Ascending aorta (tissue), 2 donors: ENCODE data around the gene SIRPA. TPM values are rescaled to one million over a fixed set of nuclear protein-coding genes. Genes with fewer than 3 reads are reported as not detected.

Experiments used
- DNase-seq, 2 donors: peaks; one replicate each; pipeline ENCODE4 v3.0.0-alpha.2; 2019; ENCODE audit warnings: low spot score in 2 of 2
- H3K27ac ChIP-seq, 2 donors: fragments of 200-600 bp; sonication (generic); one replicate each; pipeline ENCODE4 v1.5.1; 2016 to 2017; ENCODE audit warnings: mild to moderate bottlenecking in 1 of 2
- H3K27me3 ChIP-seq: fragments of 200-600 bp; sonication (generic); one replicate; pipeline ENCODE4 v1.5.1; 2017
- H3K36me3 ChIP-seq, 2 donors: fragments of 200-600 bp; sonication (generic); one replicate each; pipeline ENCODE4 v1.5.1; 2016
- H3K4me1 ChIP-seq, 2 donors: fragments of 200-600 bp; sonication (generic); one replicate each; pipeline ENCODE4 v1.5.1; 2016 to 2017; ENCODE audit warnings: mild to moderate bottlenecking in 1 of 2
- H3K4me3 ChIP-seq, 2 donors: fragments of 200-600 bp; sonication (generic); one replicate each; pipeline ENCODE4 v1.5.1; 2016 to 2017; ENCODE audit warnings: mild to moderate bottlenecking in 1 of 2
- H3K9me3 ChIP-seq, 2 donors: fragments of 200-600 bp; sonication (generic); one replicate each; pipeline ENCODE4 v1.5.1; 2016
- intact Hi-C: fragments of 100-400 bp; cut with DNase I; formaldehyde crosslinking; loops from one replicate; pipeline ENCODE4 v1.15.1; 2023
- total RNA-seq: library from RNA; depleted of rRNA; stranded (reverse); fragments of >200 nt; gene quantifications from one replicate; pipeline ENCODE4 v1.1.0, GENCODE V29; 2016
- TF ChIP-seq, protein P1 (sequence below), 3 experiments: fragments of 200-600 bp in 2 of 3; fragments of 450-650 bp in 1 of 3; sonication (generic) in 2 of 3; IDR thresholded peaks; one replicate each; pipeline ENCODE4 v1.5.1; 2016 to 2019; ENCODE audit warnings: antibody characterized with exemption in 3 of 3, mild to moderate bottlenecking in 1 of 3, moderate library complexity in 1 of 3

The SIRPA gene
- total RNA-seq, 1 donor from 2014 or later = 72.8 TPM

DNA sequence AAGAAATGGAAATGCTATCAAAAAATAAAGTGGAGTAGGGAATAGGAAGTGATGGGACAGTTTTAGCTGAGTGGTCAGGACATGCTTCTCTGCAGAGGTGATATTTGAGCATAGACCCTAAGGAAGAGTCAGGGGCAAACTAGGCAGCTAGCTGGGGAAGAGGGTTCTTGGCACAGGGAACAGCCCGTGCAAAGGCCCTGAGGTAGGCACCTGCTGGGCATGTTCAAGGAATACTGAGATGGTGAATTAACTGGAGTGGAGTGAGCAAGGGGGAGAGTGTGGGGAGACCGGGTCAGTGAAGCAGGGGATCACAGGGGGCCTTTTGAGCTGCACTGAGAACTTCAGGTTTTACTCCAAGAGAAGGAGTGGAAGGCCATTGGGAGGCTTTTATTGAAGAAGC lies 7.5 kb upstream of the SIRPA start:
- Histone ChIP-seq H3K4me1 (peaks cover 0 to 16% of the 10 kb centered on the region in 2 donors), H3K36me3 (no peaks in the 10 kb centered on the region), H3K9me3 (no peaks in the 10 kb centered on the region), H3K27ac (no peak overlapping the region), H3K27me3 (no peaks in the 10 kb centered on the region), H3K4me3 (no peak overlapping the region)
- no peak for DNase-seq
- intact Hi-C loops = no loop called here
- TF ChIP-seq, protein P1, sequence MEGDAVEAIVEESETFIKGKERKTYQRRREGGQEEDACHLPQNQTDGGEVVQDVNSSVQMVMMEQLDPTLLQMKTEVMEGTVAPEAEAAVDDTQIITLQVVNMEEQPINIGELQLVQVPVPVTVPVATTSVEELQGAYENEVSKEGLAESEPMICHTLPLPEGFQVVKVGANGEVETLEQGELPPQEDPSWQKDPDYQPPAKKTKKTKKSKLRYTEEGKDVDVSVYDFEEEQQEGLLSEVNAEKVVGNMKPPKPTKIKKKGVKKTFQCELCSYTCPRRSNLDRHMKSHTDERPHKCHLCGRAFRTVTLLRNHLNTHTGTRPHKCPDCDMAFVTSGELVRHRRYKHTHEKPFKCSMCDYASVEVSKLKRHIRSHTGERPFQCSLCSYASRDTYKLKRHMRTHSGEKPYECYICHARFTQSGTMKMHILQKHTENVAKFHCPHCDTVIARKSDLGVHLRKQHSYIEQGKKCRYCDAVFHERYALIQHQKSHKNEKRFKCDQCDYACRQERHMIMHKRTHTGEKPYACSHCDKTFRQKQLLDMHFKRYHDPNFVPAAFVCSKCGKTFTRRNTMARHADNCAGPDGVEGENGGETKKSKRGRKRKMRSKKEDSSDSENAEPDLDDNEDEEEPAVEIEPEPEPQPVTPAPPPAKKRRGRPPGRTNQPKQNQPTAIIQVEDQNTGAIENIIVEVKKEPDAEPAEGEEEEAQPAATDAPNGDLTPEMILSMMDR (IDR thresholded peaks at IDR 0.05) = no peak

DNA sequence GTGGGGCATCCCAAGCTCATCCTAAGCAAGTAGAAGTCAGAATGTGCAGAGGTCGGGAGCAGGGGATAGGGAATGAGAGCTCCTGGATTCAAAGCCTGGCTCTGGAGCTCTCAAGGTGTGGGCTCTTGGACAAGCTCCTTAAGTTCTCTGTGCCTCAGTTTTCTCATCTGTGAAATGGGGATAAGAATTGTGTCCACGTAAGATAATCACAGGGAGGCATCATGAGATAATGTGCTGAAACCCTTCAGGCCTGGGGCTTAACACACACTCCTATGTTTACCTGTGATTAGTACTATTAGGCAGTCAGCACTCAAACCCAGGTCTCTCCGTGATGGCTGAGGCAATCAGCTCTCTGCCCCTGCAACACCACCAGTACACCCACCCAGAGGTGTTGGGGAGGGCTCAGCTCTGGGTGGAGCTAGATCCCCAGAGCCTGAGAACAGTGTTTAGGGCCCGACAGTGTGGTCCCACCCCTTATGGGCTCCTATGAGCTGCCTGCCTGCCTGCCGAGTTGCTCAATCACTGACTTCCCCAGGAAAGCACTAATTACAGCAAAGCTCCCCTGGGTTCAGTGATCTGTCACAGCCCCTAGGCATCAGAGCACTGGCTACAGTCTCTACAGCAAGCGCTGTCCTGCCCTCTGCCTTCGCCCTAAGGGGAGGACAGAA lies 6.3 kb upstream of the SIRPA start:
- Histone ChIP-seq H3K4me1 (peaks cover 0 to 24% of the 10 kb centered on the region in 2 donors), H3K27ac (no peak overlapping the region), H3K36me3 (no peaks in the 10 kb centered on the region), H3K27me3 (no peaks in the 10 kb centered on the region), H3K9me3 (no peaks in the 10 kb centered on the region), H3K4me3 (no peak overlapping the region)
- DNase-seq = no peak
- intact Hi-C loops = no loop called here
- TF ChIP-seq, protein P1 (IDR thresholded peaks at IDR 0.05) = no peak

DNA sequence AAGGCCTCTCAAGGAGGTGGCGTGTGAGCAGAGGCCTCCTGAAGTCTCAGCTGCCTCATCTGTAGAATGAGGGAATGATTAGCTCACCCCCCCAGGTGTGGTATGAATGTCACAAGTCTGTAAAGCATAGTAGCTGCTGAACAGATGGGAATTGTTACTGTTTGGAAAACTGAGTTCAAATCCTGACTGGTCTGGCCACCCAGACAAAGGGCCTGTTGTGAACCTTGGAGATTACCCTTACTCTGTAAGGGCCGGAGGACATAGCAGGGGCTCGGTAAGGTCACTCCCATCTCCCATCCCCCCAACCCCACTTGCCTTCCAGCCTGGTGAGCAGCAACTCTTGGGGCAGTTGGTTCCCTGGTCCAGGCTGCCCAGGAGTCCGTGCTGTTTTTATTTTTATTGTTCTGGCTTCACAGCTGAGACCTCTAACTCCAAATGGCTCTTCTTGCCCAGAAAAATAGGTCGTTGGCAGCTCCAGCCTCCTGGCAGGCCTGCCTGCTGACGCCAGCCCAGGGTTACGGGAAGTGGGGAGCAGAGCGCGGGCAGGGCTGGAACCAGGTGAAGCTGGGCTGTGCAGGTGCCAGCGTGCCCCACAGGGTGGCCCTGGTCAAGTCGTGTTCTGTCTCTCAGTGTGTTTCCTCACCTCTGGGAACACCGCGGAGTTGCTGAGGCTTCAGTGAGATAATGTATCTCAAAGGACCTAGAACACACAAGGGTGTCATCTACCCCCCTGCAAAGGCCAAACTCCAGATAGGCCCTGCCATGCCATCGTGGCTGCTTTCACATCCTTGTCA lies 4.5 kb upstream of the SIRPA start:
- DNase-seq = no peak
- H3K27ac ChIP-seq = peak overlapping the region; percentile 13 to 53
- no peaks in the 10 kb centered on the region for H3K27me3 ChIP-seq
- TF ChIP-seq, protein P1 (IDR thresholded peaks at IDR 0.05) = no peak
- peaks cover 0 to 25% of the 10 kb centered on the region in 2 donors for H3K4me1 ChIP-seq
- intact Hi-C loops = loop anchor here (5.0 to 10.0 kb wide), 6 partner anchors 73 to 1566 kb away; partner anchors contain the start of genes GNRH2, MRPS26, SDCBP2 and SNRPB
- H3K9me3 ChIP-seq = no peaks in the 10 kb centered on the region
- H3K36me3 ChIP-seq = no peaks in the 10 kb centered on the region
- H3K4me3 ChIP-seq = no peak overlapping the region

DNA sequence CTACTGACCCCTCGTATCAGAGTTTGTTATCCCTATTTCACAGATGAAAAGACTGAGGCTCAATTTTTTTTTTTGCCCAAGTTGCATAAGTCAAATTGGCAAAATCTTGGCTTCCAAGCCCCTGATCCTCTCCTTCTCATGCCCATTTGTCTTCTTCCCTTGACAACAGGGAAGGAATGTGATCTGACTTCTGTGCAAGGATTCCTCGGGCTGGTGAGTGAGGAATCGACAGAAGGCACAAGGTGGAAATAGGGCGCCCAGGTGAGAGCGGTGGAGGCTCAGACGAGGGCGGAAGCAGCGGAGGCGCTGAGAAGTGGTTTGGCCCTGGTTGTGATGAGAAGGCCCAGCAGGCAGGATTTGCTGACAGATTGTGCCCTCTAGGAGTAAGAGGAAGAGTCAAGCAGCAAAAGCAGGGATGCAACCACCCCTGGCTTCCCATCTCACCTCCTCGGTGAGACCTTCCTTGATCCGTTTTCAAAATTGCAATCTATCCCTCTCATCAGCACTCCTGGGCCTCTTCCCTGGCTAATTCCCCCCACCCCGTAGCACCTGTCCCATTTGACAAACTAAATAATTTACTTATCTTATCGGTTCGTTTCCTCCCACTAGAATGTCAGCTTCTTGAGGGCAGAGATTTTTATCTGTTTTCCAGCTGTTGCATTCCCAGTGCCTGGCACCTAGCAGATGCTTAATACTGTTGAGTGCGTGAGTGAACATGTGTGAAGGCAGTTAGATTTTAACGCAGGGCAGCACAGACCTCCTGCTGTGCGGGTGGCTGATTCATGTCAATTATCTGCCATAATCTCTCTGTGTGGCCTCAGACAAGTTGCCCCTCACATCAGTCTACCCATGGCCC lies 3.7 kb upstream of the SIRPA start:
- H3K27ac ChIP-seq = peak overlapping the region in 1 of 2 donors; percentile 13
- H3K4me3 ChIP-seq = no peak overlapping the region
- no peaks in the 10 kb centered on the region for H3K27me3 ChIP-seq
- intact Hi-C loops = loop anchor here (5.0 to 10.0 kb wide), 6 partner anchors 74 to 1567 kb away; partner anchors contain the start of genes GNRH2, MRPS26, SDCBP2 and SNRPB
- no peaks in the 10 kb centered on the region for H3K9me3 ChIP-seq
- H3K36me3 ChIP-seq = no peaks in the 10 kb centered on the region
- DNase-seq = no peak
- TF ChIP-seq, protein P1 (IDR thresholded peaks at IDR 0.05) = no peak
- H3K4me1 ChIP-seq = peaks cover 0 to 32% of the 10 kb centered on the region in 2 donors

DNA sequence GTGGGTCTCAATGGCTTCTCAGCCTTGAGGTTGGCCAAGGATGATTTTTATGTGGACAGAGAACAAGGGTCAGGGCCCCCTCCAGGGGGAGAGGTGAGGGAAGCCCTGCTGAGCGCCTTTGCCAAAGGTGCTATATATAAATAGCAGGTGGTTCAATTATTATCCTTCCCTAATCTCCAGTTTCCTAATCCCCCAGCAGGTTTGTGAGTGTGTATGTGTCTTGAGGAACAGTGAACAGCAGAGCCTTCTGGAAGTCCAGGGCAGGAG lies 3.2 kb upstream of the SIRPA start:
- Histone ChIP-seq H3K4me3 (no peak overlapping the region), H3K27ac (no peak overlapping the region), H3K4me1 (peaks cover 0 to 38% of the 10 kb centered on the region in 2 donors), H3K27me3 (no peaks in the 10 kb centered on the region), H3K9me3 (no peaks in the 10 kb centered on the region), H3K36me3 (no peaks in the 10 kb centered on the region)
- intact Hi-C loops = loop anchor here (5.0 to 10.0 kb wide), 6 partner anchors 75 to 1567 kb away; partner anchors contain the start of genes GNRH2, MRPS26, SDCBP2 and SNRPB
- no peak for DNase-seq
- TF ChIP-seq, protein P1 (IDR thresholded peaks at IDR 0.05) = no peak
